Fibroblast of upper back skin (primary cell): ENCODE measurements around the gene SMO.
"Not testable (repeated sequence)": the region's sequence is repeated elsewhere in the genome, so short reads cannot be mapped to it uniquely, and the experiment has no call there.

Source experiments
- DNase-seq: peaks from one replicate; pipeline ENCODE4 v3.0.0-alpha.2; 2013

The SMO gene

GRCh38 chr7:129210256-129210988, 22.0 kb downstream of the SMO start:
- peak; percentile 34 for DNase-seq

GRCh38 chr7:129210989-129211312, 22.5 kb downstream of the SMO start:
- no peak for DNase-seq

GRCh38 chr7:129212126-129212525, 23.7 kb downstream of the SMO start:
- DNase-seq: no peak

- no peak for DNase-seq
Observed at GRCh38 chr7:129212596-129212995, 24.2 kb downstream of the SMO start.

DNA sequence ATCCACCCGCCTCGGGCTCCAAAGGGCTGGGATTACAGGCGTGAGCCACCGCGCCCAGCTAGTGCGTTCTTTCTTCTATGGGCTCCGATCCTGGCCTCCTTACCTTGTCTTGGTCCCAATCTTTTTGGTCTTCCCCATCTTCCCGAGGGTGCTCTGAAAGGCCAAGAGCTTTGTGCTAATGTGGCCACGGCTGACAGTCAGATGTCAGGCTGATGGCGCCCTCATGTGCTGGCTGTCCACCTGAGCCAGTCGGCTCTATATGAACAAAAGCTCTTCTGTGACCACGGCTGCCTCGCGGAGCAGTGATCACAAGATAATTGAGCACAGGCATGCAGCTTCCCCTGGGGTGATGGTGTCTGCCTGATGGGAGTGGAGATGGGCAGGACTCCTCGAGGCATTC, 25.4 kb downstream of the SMO start:
- DNase-seq: peak; percentile 18

GRCh38 chr7:129215691-129216090, 27.3 kb downstream of the SMO start:
- not testable (repeated sequence) for DNase-seq

DNA sequence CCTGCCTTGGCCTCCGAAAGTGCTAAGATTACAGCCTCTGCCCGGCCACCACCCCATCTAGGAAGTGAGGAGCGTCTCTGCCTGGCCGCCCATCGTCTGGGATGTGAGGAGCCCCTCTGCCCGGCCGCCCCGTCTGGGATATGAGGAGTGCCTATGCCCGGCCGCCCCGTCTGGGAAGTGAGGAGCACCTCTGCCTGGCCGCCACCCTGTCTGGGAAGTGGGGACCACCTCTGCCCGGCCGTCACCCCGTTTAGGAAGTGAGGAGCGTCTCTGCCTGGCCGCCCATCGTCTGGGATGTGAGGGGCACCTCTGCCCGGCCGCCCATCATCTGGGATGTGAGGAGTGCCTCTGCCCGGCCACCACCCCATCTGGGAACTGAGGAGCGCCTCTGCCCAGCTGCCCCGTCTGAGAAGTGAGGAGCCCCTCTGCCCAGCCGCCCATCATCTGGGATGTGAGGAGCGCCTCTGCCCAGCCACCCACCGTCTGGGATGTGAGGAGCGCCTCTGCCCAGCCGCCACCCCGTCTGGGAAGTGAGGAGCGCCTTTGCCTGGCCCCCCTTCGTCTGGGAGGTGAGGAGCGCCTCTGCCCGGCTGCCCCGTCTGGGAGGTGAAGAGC, 27.8 kb downstream of the SMO start:
- not testable (repeated sequence) for DNase-seq

DNA sequence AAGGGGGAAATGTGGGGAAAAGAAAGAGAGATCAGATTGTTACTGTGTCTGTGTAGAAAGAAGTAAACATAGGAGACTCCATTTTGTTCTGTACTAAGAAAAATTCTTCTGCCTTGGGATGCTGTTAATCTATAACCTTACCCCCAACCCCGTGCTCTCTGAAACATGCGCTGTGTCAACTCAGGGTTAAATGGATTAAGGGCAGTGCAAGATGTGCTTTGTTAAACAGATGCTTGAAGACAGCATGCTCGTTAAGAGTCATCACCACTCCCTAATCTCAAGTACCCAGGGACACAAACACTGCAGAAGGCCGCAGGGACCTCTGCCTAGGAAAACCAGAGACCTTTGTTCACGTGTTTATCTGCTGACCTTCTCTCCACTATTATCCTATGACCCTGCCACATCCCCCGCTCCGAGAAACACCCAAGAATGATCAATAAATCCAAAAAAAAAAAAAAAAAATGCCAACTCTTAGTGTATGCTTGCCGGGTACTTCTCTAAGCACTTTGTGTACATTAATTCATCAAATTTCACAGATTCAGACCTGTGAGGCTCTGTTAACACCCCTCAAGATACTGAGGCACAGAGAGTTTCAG, 28.5 kb downstream of the SMO start:
- not testable (repeated sequence) for DNase-seq

DNA sequence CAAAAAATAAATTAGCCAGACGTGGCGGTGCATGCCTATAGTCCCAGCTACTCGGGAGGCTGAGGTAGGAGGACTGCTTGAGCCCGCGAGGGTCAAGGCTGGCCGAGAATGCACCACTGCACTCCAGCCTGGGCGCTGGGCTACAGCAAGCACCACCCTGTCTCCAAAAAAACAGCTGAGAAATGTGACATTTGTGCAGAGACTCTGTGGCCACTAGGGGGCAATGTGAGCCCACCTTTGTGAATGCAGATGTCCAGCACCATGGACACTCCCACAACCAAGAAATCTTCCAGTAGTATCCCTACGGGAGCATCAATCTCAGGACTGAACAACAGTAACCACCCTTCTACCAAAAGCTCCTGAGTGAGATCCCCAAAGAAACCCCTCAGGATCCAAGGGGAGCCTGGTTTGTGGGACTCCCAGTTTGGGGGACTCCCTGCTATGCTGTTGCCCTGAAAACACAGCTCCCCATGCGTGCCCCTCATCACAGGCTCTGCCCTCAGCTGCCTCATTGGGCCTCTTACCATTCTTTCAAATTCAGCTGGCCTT, 30.2 kb downstream of the SMO start:
- peak; percentile 82 for DNase-seq

DNA sequence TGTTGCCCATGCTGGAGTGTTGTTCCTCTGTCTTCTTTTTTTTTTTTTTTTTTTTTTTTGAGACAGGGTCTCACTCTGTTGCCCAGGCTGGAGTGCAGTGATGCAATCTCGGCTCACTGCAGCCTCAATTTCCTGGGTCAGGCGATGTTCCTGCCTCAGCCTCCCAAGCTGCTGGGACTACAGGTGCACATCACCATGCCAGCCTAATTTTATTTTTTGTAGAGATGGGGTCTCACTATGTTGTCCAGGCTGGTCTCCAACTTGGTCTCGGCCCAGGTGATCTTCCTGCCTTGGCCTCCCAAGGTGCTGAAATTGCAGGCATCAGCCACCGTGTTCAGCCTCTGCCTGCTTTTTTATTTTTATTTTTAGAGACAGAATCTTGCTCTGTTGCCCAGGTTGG, 30.7 kb downstream of the SMO start:
- not testable (repeated sequence) for DNase-seq

DNA sequence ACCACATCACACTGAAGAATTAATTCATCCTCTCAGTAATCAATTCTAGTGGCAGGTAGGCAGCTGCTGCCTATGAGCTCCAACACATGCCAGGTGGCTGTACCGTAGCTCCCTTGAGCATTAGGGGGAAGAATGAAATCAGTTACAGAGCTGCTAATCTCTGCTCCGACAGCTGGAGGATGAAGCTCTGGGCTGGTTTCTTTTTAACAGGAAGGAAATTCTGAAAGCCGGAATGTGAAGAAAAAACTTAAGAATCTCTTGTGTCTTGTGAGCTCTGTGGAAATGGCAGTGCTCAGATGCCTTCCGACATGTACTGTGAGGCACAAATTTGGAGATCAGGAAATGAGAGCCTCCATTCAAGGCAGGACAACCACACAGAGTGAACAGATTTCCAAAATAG, 33.6 kb downstream of the SMO start:
- DNase-seq: no peak

DNA sequence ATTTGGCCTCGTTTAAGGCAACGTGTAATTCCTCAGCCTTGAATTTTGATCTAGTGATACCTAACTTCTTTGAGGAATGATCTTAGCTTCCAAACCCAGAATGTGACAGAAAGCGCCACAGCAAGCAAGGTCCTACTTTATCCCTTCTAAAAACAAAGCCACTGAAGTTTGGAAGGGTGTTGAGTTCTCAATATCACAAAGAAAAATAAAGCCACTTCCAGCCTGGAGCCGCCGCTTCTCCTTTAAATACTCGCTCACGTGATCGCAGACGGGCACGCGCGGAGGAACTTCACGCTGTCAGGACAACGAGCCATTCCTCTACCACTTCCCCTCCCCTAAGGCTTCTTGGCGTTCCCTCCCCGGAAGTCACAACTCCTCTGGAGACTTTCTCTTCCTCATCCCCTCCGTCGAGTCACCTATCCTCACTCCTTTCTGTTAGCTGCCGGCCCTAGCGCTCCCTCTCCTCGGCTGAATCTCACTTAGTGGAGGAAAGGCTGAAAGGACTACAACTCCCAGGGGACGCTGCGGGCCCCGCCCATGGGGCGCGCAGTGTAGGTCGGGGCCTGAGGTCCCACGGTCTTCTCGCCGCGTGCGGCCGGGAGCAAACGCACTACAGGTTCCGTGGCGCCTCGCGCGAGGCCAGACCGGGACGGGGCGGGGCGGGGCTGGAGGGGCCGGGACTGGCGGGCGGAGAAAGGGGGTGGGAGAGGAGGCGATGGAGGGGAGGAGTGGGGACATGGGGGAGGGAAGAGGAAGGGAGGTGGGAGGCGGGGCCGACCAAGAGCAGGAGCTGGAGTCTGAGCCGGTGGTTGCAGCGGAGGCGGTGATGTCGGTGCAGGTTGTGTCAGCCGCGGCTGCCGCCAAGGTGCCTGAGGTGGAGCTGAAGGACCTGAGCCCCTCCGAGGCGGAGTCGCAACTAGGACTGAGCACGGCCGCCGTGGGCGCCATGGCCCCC, 36.1 kb downstream of the SMO start, which contains the start of gene AHCYL2:
AHCYL2 (plus strand) TSS at position 780 of the 955 bp plus-strand sequence.
- DNase-seq: peak; percentile 97

DNA sequence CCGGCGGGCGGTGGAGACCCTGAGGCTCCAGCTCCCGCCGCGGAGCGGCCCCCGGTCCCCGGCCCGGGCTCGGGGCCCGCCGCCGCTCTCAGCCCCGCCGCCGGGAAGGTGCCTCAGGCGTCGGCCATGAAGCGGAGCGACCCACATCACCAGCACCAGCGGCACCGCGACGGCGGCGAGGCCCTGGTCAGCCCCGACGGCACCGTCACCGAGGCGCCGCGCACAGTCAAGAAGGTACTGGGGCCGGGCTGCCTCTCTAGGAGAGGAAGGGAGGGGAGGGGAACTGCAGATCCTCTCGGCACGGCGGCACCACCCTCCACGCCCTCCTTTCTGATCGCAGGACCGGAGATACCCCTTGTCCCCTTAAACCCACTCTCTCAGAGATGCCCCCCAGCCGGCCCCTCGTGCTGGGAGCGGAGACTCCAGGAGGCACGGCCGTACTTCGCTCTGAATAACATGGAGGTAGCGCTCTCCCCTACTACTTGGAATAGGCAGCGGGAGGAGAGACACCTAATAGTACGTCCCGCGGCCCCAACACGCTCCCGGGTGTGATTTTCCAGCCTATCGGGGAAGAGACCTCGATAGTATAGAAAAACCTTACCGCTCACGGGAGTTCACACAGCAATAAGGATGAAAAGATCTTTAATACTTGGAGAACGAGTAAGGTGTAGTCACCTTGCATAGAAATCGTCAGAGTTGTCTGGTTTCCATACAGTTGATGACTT, 36.9 kb downstream of the SMO start:
- DNase-seq: peak; percentile 16

DNA sequence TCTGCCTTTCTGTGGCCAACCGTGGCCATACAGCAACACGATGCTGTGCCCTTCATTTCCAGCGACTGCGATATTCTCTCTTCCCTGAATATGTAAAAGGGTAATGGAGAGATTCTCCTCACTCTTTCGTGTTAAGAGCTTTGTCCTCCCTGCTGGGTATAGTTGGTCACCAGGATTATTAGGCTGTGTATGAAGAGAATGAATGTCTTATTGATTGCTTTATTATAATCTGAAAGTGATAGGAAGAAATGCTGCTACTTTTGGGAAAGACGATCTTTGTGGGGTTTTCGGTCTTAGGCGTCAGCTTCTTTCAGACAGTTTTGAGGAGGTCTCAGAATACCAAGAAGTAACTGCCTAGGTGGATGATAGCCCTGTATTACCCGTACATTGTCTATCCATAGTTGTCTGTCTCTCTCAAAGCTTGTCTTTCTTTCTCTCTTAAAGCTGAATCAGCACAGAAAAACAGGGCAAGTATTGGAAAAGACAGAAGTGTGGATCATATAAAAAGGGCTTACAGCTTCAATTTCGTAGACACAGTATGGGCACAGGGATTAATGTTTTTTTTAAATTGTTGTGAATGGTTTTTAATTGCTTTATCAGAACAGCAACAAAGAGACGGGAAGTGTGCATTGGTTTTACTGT, 37.6 kb downstream of the SMO start:
- DNase-seq: no peak

DNA sequence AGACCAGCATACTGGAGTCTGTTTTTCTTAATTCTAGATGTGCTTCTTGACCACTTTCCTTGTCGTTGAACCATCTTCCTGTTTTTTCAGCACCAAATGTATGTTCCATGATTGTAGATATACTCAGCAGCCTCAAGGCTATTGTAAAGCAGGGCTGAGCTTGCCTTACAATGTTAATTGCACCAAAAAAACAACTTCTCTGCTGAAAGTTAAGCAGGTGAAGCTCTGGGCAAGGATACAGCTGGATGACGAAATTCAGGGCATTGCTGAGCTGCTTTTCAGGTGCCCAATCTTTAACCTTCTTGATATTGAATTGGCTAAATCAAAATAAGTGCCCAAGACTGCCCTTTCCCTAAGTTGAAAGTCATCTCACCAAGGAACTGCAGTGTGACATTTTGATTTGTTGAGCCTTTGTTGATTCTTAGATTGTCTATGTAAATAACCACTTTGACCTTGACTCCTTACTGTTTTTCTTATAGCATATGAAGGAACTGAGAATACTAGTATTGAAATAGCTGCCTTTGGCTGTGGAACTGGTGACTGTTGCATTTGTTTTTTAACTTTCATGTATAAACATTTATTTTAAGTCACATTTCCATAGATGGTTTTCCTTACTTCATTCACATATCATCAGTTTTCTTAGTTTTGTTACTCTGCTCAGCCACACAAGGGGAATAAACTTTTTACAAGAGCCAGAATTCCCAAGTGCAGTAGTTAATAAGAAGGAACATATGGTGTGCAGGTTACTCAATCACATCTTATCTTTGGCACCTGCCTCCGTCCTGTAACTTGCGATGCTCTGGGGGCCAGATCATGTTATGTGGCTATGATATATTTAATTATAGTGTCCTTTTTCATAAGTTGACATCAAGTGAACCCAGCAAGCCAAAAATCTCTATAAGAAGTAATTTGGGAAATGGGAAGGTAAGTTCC, 39.5 kb downstream of the SMO start:
- DNase-seq: no peak

- DNase-seq: no peak
Observed at GRCh38 chr7:129228633-129229032, 40.2 kb downstream of the SMO start.

- no peak for DNase-seq
Observed at GRCh38 chr7:129231666-129232065, 43.2 kb downstream of the SMO start.

DNA sequence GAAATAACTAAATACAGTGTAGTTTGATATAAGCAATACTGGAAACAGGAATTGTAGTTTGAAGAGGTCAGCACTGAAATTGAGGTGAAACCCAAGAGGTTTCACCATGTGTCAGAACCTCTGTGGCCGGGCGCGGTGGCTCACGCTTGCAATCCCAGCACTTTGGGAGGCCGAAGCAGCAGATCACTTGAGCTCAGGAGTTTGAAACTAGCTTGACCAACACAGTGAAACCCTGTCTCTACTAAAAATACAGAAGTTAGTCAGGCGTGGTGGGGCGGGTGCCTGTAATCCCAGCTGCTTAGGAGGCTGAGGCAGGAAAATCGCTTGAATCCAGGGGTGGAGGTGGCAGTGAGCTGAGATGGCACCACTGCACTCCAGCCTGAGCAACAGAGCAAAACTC, 50.1 kb downstream of the SMO start:
- no peak for DNase-seq

GRCh38 chr7:129240119-129240820, 51.8 kb downstream of the SMO start:
- no peak for DNase-seq

- no peak for DNase-seq
Observed at GRCh38 chr7:129244220-129244619, 55.8 kb downstream of the SMO start.
